GM10248 (cell line): Measurements from ENCODE around the gene PTPRZ1.

Experiments used
- CTCF ChIA-PET: fragments of 300-600 bp; sonication (Branson Sonifier 250); formaldehyde crosslinking; extraction: SDS; loops from one replicate; lab custom pipeline; 2021; ENCODE audit warnings: antibody characterized with exemption; lab: Yijun Ruan, JAX
- POLR2A ChIA-PET: fragments of 350-650 bp; sonication (Branson Sonifier 250); formaldehyde crosslinking; extraction: SDS; loops from one replicate; lab custom pipeline; 2020; ENCODE audit warnings: antibody characterized with exemption; lab: Yijun Ruan, JAX
- DNase-seq: peaks from one replicate; pipeline ENCODE4 v3.0.0; 2012; ENCODE audit errors: extremely low spot score
- TF ChIP-seq, protein P1 (sequence below): IDR thresholded peaks from 2 replicates; pipeline ENCODE4 v1.5.1; 2012; ENCODE audit warnings: mild to moderate bottlenecking, low read depth; ENCODE audit errors: extremely low read depth, missing control alignments, control extremely low read depth

The PTPRZ1 gene

DNA sequence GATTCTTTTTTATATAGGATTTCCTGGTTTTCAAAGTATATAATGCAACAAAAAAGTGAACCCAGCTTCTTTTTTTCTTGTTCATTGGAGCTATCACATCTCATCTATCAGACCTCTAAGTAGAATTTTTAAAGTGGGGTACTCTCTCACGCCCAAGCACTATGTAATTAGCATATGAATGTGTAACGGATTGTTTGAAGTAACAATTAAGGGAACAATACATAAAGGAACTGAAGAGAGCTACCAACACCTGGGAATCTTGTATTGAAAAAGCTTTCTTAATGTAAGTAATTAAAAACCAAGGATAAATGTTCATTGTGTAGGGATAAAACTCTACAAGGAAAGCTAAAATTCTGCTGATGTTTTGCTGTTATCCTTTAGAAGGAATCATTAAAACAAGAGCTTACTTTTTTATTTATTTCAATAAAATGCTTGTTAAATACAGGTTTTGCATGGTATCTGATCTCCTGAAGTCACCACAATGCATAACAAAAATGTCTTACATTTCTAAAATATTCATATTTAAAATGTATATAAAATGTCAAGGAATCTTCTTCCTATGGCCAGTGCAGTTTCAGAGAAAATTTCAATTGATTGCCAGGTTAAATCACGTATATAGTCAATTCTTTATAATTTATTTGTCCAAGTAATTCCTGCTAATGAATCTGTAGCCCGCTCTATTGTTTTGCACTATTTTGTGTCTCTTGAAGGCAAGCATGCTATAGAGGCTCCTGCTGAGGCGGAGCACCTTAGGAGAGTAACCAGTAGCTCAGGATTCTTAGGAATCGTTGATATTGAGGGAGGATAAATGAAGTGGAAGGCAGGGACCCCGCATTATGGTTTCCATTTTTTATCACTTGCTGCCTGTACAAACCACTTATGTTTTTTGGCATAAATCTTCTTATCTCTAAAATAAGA, 51.6 kb downstream of the PTPRZ1 start:
- POLR2A ChIA-PET = no interaction called here
- DNase-seq = no peak
- TF ChIP-seq, protein P1, sequence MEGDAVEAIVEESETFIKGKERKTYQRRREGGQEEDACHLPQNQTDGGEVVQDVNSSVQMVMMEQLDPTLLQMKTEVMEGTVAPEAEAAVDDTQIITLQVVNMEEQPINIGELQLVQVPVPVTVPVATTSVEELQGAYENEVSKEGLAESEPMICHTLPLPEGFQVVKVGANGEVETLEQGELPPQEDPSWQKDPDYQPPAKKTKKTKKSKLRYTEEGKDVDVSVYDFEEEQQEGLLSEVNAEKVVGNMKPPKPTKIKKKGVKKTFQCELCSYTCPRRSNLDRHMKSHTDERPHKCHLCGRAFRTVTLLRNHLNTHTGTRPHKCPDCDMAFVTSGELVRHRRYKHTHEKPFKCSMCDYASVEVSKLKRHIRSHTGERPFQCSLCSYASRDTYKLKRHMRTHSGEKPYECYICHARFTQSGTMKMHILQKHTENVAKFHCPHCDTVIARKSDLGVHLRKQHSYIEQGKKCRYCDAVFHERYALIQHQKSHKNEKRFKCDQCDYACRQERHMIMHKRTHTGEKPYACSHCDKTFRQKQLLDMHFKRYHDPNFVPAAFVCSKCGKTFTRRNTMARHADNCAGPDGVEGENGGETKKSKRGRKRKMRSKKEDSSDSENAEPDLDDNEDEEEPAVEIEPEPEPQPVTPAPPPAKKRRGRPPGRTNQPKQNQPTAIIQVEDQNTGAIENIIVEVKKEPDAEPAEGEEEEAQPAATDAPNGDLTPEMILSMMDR = no peak
- CTCF ChIA-PET = interaction anchor here (1.2 to 1.3 kb wide), 2 partner anchors 14 to 17 kb away, joined by 3 read pairs; no protein-coding TSS in a partner anchor

GRCh38 chr7:121931149-121931902, 58.4 kb downstream of the PTPRZ1 start:
- DNase-seq = no peak
- ChIA-PET CTCF (interaction anchor here (0.9 to 1.0 kb wide), 2 partner anchors 17 to 63 kb away, joined by 3 read pairs; no protein-coding TSS in a partner anchor), POLR2A (no interaction called here)
- TF ChIP-seq, protein P1 = no peak

DNA sequence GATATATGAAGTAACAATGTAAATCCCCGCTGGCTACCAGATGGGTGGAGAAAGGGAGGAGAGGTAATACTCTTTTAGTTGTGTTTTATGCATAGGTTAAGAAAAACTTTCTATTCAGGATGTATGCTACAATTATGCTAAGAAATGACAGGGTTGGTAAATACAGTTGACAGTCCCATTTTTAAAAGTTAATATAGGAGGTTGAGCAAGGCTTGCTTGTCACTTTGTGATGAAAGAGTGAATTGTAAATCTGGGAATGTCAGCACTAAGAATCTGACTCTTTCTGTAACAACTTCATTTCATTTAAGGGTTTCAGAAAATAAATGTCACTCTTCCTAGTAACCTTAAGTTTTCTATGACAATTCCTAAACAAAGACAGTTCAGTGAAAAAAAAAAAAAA, 59.8 kb downstream of the PTPRZ1 start:
- CTCF ChIA-PET = no interaction called here
- DNase-seq = no peak
- POLR2A ChIA-PET = no interaction called here

DNA sequence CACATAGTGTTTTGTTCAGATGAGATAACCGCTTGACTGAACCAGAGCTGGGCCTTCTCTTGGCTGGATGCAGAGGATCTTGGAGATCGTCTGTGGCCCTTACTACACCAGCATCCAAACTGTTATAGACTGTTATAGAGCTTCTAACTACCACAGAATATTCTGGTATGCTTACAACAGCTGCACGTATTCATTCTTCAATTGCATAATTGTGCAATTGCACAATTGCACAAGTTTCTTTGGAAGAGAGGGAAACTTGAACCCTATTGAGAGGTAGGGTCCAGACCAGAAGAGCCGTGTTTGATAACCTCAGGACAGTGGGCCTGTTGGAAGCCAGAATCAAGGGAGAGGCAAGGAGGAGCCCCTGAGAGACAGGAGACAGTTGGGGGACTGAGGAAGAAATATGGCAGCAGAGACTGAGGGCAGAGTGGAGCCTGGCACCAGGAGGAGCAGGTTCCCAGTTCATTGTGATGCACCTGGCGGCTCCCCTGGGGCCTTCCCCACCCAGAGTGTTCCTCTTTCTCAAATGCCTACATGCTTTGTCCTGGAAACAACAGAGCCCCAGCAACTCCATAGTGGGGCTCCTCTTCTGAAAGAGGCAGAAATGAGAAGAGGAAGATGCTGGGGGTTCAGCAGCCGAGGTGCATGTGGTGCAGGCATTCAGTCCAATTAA, 64.1 kb downstream of the PTPRZ1 start:
- CTCF ChIA-PET = no interaction called here
- TF ChIP-seq, protein P1 = no peak
- no peak for DNase-seq
- POLR2A ChIA-PET = no interaction called here

More for the DNA sequence above, 59.8 kb downstream of the PTPRZ1 start:
- TF ChIP-seq, protein P1 = no peak

DNA sequence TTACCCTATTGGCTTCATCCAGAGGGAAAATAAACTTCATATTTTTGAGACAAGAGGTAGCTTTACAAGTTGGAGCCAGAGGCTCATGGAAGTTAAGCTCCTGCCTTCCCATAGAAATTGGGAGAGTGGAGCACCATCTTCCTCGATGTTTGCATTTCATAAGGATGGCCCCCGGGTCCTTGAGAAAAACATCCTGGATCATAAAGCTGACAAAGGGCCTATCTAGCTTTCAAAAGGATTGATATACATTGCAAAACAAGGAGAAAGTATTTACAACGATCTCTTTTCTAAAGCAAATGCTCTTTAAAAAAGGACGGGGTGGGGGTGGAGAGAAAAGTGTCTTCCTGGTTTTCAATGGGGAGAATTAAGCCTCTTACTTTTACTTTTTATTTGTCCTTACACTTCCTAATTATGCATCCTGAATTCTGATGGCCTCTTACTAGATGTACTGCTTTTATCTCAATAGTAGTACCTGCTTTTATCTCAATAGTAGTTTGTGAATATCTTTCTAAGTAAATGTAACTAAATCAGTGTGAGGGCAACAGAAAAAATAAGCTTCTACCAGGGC, 65.6 kb downstream of the PTPRZ1 start:
- ChIA-PET CTCF (interaction anchor here (1.0 kb wide), 1 partner anchor 14 kb away, joined by 3 read pairs; no protein-coding TSS in a partner anchor), POLR2A (no interaction called here)
- DNase-seq = no peak
- TF ChIP-seq, protein P1 = no peak
